Measurements from ENCODE around the gene TTLL9. TPM values are rescaled to one million over a fixed set of nuclear protein-coding genes. Genes with fewer than 3 reads are reported as not detected.
A peak's percentile ranks its signal among the peaks of the same experiment; 100 is the strongest.

Gene TTLL9
- total and polyA plus RNA-seq, 2 of the 13 experiments (the other 11 are each of a cell fraction or from before 2014, with no cell fraction given) = not detected

GRCh38 chr20:31968291-31969126 lies 98.1 kb downstream of the TTLL9 start (continued):
- TF ChIP-seq SRSF1 (optimal IDR thresholded peaks at IDR 0.05; ENCODE audit: low read depth, low read length) (peak; percentile 96), RNF2 (conservative IDR thresholded peaks at IDR 0.05; ENCODE audit: low read depth) (peak; percentile 60; the same call in 1 of the 2 replicates), MYPOP (CRISPR knock-in tag; IDR thresholded peaks at IDR 0.05) (peak; percentile 100), MATR3 (CRISPR knock-in tag; IDR thresholded peaks at IDR 0.05) (peak; percentile 99; the same call in 1 of the 2 replicates), ZGPAT (CRISPR knock-in tag; IDR thresholded peaks at IDR 0.05) (peak; percentile 100), THAP11 (CRISPR knock-in tag; IDR thresholded peaks at IDR 0.05) (peak; percentile 96), SALL2 (CRISPR knock-in tag; IDR thresholded peaks at IDR 0.05) (peak; percentile 100), LCORL (IDR thresholded peaks at IDR 0.05) (no peak), LCORL (CRISPR knock-in tag; IDR thresholded peaks at IDR 0.05) (peak; percentile 100), FOXC1 (CRISPR knock-in tag; IDR thresholded peaks at IDR 0.05; ENCODE audit: borderline replicate concordance) (peak; percentile 100), TRAFD1 (CRISPR knock-in tag; IDR thresholded peaks at IDR 0.05; ENCODE audit: borderline replicate concordance) (peak; percentile 100), PAX8 (CRISPR knock-in tag; IDR thresholded peaks at IDR 0.05; ENCODE audit: borderline replicate concordance) (peak; percentile 100), CENPX (CRISPR knock-in tag; IDR thresholded peaks at IDR 0.05) (peak; percentile 100), ZNF441 (CRISPR knock-in tag; IDR thresholded peaks at IDR 0.05; ENCODE audit: borderline replicate concordance) (peak; percentile 100), ZNF773 (CRISPR knock-in tag; IDR thresholded peaks at IDR 0.05; ENCODE audit: borderline replicate concordance) (peak; percentile 100), SP5 (CRISPR knock-in tag; IDR thresholded peaks at IDR 0.05; ENCODE audit: borderline replicate concordance, low read depth) (peak; percentile 98), GLMP (CRISPR knock-in tag; IDR thresholded peaks at IDR 0.05; ENCODE audit: borderline replicate concordance) (peak; percentile 100), DMAP1 (CRISPR knock-in tag; IDR thresholded peaks at IDR 0.05) (peak; percentile 99), ZNF605 (CRISPR knock-in tag; IDR thresholded peaks at IDR 0.05) (peak; percentile 100), HMG20B (CRISPR knock-in tag; conservative IDR thresholded peaks at IDR 0.05) (peak; percentile 100), ZBTB10 (CRISPR knock-in tag; IDR thresholded peaks at IDR 0.05; ENCODE audit: borderline replicate concordance) (peak; percentile 100), AGO2 (optimal IDR thresholded peaks at IDR 0.05; ENCODE audit: low read depth, low read length) (no peak), FOXK2 (IDR thresholded peaks at IDR 0.05) (no peak)

All from HepG2 (cell line).